Kidney epithelial cell (primary cell): ENCODE results near the gene NUCKS1. TPM values are rescaled to one million over a fixed set of nuclear protein-coding genes. Genes with fewer than 3 reads are reported as not detected.

ENCODE experiments used
- DNase-seq: peaks from one replicate; pipeline ENCODE4 v3.0.0-alpha.2; 2010; ENCODE audit warnings: low read depth
- H3K27me3 ChIP-seq: 2 replicates; pipeline ENCODE4 v1.6.0; 2011; ENCODE audit warnings: low read length; ENCODE audit not compliant: control insufficient read depth, insufficient read depth
- H3K36me3 ChIP-seq: 2 replicates; pipeline ENCODE4 v1.5.1; 2011; ENCODE audit warnings: low read length; ENCODE audit not compliant: control insufficient read depth, insufficient read depth
- H3K4me3 ChIP-seq: 2 replicates; pipeline ENCODE4 v1.5.1; 2011; ENCODE audit warnings: low read depth, mild to moderate bottlenecking, control low read depth, low read length
- total RNA-seq: library from RNA; depleted of rRNA; stranded (reverse); fragments of >200 nt; gene quantifications from 2 replicates; pipeline ENCODE4 v1.2.3, GENCODE V29; 2015
- TF ChIP-seq, protein P1 (sequence below): IDR thresholded peaks from 2 replicates; pipeline ENCODE4 v1.5.1; 2011; ENCODE audit warnings: mild to moderate bottlenecking, moderate library complexity, low read length, control low read depth, inconsistent platforms; ENCODE audit not compliant: insufficient read depth, poor library complexity, severe bottlenecking

Gene NUCKS1
- total RNA-seq, 1 donor from 2014 or later: 72.6 TPM

DNA sequence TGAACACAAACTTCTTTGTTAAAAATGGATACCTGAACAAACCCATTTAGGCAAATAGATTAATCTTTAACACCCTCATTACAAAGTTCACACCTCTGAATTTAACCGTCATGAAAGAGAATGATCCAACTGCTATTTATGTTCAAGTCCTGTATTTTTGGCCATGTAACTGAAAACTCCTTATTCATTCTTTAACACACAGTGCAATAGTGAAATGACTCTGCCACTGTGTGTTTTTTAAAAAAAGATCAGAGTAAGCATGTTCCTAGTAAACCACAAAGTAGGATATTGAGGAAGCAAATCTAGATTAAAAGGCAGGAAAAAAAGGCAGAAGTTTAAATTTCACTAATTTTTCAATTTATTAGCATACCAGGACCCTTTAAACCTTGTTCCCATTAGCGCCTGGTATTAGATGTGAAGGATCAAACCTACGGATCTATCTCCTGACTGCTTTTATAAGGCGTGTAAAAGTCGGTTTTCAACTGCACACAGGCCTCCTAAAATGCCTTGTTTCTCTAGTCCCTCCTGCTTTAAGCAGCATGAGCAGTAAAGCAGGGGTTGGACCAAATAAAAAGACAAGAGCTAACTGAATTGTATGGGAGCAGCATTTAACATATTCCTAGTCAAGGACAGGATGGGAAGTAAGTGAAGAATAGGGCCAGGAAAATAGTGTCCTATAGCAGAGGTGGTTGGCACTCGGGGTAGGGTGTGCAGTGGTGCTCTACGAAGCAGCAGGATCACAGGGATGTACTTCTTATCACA is 33.4 kb downstream of the NUCKS1 start:
- H3K27me3 ChIP-seq: no peaks in the 10 kb centered on the region
- no peak for DNase-seq
- H3K36me3 ChIP-seq: peaks cover 2% of the 10 kb centered on the region
- no peak overlapping the region for H3K4me3 ChIP-seq
- TF ChIP-seq, protein P1, sequence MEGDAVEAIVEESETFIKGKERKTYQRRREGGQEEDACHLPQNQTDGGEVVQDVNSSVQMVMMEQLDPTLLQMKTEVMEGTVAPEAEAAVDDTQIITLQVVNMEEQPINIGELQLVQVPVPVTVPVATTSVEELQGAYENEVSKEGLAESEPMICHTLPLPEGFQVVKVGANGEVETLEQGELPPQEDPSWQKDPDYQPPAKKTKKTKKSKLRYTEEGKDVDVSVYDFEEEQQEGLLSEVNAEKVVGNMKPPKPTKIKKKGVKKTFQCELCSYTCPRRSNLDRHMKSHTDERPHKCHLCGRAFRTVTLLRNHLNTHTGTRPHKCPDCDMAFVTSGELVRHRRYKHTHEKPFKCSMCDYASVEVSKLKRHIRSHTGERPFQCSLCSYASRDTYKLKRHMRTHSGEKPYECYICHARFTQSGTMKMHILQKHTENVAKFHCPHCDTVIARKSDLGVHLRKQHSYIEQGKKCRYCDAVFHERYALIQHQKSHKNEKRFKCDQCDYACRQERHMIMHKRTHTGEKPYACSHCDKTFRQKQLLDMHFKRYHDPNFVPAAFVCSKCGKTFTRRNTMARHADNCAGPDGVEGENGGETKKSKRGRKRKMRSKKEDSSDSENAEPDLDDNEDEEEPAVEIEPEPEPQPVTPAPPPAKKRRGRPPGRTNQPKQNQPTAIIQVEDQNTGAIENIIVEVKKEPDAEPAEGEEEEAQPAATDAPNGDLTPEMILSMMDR: no peak

DNA sequence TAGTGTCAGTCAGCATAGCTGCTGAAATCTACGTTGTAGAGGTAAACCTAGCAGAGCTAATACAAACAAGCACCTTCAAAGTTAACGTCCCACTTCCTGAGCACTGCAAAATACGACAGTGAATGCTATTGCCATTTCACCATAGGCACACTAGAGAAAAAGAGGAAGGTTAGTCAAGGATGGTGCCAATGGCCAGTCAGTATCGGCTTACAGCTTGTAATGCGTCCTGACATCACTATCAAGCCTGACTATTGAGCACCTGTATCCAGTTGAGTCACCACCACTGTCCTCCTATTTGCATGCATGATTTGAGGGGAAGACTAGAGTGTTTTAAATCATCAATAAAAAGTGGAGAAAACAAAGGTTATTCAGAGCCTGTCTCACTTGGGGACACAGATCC is 34.4 kb downstream of the NUCKS1 start:
- no peak for DNase-seq
- Histone ChIP-seq H3K36me3 (peaks cover 2% of the 10 kb centered on the region), H3K4me3 (no peak overlapping the region), H3K27me3 (no peaks in the 10 kb centered on the region)
- TF ChIP-seq, protein P1: no peak

DNA sequence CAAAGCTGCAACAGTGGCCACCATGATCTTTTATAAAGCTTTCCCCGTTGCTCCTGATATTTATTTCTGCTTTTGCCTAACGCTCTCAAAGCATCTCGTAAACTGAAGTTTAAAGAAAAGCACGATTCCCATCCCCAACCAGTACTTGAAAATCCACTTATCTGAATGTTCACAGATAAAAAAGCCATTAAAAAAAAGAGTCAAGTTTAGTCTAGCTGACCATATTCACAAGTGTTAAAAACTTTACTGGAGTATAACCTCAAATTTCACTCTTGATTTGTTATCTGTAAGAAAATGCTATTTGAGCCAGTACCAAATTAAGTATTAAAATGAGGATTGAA is 35.1 kb downstream of the NUCKS1 start:
- H3K27me3 ChIP-seq: no peaks in the 10 kb centered on the region
- TF ChIP-seq, protein P1: no peak
- DNase-seq: no peak
- H3K36me3 ChIP-seq: peaks cover 2% of the 10 kb centered on the region
- H3K4me3 ChIP-seq: no peak overlapping the region

DNA sequence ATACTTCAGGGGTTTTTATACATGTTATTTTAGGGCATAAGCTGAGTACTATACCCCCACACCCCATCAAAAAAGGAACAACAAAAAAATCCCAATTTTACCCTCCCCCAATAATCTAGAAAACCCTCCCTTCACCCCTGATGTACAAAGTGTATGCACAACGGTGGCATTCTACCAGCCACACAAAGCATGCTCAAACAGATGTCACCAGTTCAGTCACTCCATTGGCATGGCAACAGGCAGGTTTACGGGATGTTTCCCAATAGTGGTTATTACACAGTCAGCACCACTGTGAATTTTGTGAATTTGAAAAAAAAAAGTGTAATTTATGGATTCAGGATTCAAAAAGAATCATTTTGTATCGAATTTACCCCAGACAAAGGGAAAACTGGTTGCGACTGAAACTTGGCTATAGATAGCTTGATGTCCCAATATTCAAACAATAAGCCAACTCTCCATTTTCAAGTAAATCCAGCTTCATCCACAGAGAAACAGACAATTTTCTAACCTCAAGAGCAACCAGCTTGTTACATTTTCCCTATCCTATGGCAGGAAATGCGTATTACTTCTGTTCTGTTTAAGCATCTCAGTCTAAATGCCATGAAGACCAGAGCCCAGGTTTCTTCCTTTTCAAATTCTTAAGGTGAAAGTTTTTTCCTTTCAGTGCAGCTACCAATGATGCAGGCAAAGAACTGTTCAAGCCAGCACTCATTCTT is 35.6 kb downstream of the NUCKS1 start:
- H3K4me3 ChIP-seq: no peak overlapping the region
- TF ChIP-seq, protein P1: no peak
- no peak for DNase-seq
- peaks cover 2% of the 10 kb centered on the region for H3K36me3 ChIP-seq
- no peaks in the 10 kb centered on the region for H3K27me3 ChIP-seq

DNA sequence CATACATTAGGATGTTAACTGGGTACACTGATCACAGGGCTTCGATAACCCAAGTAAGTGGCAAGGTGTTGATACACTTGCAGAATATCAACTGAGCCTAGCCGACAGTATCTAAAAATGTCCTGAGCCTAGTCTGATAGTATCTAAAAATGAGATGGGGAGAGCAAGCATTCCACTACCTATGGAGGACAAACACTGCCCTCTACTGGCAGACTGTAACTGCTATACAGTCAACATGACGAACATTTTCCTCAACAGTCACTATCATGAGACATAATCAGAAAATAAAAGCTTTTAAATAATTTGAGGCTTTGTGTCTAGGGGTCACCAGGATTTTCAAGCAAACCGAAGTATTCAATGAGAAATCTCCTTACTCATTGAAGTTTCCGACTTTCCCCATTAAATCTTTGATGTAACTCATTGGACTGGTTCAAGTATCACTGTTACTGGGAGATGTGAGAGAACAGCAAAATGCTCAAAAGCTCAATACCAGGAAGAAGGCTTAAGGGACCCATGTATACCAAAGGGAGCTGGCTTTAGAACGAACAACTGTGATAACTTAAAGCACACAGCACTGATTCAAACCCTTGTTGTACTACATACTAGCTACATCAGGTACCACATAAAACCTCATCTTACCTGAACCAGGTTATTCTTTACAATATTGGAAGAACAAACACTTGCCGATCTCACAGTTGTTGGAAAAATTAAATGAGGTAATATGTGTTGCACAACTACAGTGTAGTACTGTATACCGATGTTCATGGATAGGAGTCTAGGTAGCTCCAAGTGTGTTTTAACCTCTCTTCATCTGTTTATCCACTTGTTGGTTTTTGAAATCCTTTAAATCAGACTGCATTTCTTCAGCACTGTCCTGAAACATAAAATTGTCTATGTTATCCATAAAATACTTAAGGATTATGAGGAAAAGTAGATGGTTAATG is 38.6 kb downstream of the NUCKS1 start:
- H3K36me3 ChIP-seq: no peaks in the 10 kb centered on the region
- TF ChIP-seq, protein P1: peak; percentile 82
- H3K4me3 ChIP-seq: no peak overlapping the region
- no peaks in the 10 kb centered on the region for H3K27me3 ChIP-seq
- peak; percentile 34 for DNase-seq
